Astrocyte (in vitro differentiated cells and primary cell): ENCODE data around the gene DNAH2.

Source experiments
- CTCF ChIP-seq: IDR thresholded peaks from 2 replicates; pipeline ENCODE4 v1.5.1; 2011; ENCODE audit warnings: low read depth, mild to moderate bottlenecking, inconsistent platforms, low read length, moderate library complexity; ENCODE audit not compliant: insufficient read depth
- EZH2 ChIP-seq: IDR thresholded peaks from 2 replicates; pipeline ENCODE4 v1.6.1; 2012; ENCODE audit warnings: mild to moderate bottlenecking, low read length, inconsistent platforms; ENCODE audit not compliant: insufficient read depth

GRCh38 chr17:7715936-7716886 lies 1.3 kb upstream of the DNAH2 start:
- TF ChIP-seq CTCF (no peak), EZH2 (no peak)
